Measurements from ENCODE around the gene WARS2. TPM values are rescaled to one million over a fixed set of nuclear protein-coding genes. Genes with fewer than 3 reads are reported as not detected.

The WARS2 gene
- total RNA-seq, 1 experiment from 2014 or later = 10.5 TPM

DNA sequence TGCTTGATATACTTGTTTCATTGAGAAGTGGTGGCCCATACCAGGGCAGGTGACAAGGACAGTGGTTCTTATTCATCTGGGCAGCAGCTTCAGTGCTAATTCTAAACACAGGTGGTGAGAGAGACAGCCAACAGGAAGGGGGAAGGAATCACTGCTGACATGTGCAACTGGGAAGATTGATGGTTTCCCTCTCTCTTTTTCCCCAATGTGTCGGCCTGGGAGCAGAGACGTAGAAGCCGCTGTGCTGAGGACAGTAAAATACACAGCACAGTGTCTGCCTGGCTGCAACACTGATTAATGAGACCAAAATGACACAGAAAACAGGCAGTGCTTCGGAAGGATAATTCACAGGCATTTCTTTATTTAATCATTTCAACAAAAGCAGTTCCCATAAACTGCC lies 48.8 kb downstream of the WARS2 start:
- no TSS peak for BruUV-seq (replicated peaks)
- intact Hi-C loops (cut with micrococcal nuclease) = no loop called here
- TF ChIP-seq ZNF274 (IDR thresholded peaks at IDR 0.05; ENCODE audit: low read depth, low read length) (no peak), CEBPB (IDR thresholded peaks at IDR 0.05; ENCODE audit: low read depth) (no peak), YY1 (IDR thresholded peaks at IDR 0.05; ENCODE audit: extremely low read depth, insufficient replicate concordance, low read depth, low read length) (no peak), EGR1 (IDR thresholded peaks at IDR 0.05; ENCODE audit: low read depth) (no peak), RAD21 (IDR thresholded peaks at IDR 0.05; ENCODE audit: low read depth) (no peak), SIN3A (IDR thresholded peaks at IDR 0.05; ENCODE audit: low read depth) (no peak), EZH2 (IDR thresholded peaks at IDR 0.05) (no peak), FOSL1 (IDR thresholded peaks at IDR 0.05; ENCODE audit: low read depth) (no peak), ZFX (IDR thresholded peaks at IDR 0.05) (no peak), POLR2A (IDR thresholded peaks at IDR 0.05; ENCODE audit: borderline replicate concordance, extremely low read depth, insufficient read depth, insufficient read length) (no peak), ELF1 (IDR thresholded peaks at IDR 0.05; ENCODE audit: borderline replicate concordance, low read depth) (no peak), EZH2phosphoT487 (IDR thresholded peaks at IDR 0.05; ENCODE audit: borderline replicate concordance) (no peak), JUND (IDR thresholded peaks at IDR 0.05) (no peak), SP1 (IDR thresholded peaks at IDR 0.05; ENCODE audit: low read depth) (no peak), POLR2AphosphoS5 (IDR thresholded peaks at IDR 0.05; ENCODE audit: low read depth, low read length) (no peak)
- TF ChIP-seq, protein P1, sequence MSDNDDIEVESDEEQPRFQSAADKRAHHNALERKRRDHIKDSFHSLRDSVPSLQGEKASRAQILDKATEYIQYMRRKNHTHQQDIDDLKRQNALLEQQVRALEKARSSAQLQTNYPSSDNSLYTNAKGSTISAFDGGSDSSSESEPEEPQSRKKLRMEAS (IDR thresholded peaks at IDR 0.05) = no peak
- TF ChIP-seq, protein P2, sequence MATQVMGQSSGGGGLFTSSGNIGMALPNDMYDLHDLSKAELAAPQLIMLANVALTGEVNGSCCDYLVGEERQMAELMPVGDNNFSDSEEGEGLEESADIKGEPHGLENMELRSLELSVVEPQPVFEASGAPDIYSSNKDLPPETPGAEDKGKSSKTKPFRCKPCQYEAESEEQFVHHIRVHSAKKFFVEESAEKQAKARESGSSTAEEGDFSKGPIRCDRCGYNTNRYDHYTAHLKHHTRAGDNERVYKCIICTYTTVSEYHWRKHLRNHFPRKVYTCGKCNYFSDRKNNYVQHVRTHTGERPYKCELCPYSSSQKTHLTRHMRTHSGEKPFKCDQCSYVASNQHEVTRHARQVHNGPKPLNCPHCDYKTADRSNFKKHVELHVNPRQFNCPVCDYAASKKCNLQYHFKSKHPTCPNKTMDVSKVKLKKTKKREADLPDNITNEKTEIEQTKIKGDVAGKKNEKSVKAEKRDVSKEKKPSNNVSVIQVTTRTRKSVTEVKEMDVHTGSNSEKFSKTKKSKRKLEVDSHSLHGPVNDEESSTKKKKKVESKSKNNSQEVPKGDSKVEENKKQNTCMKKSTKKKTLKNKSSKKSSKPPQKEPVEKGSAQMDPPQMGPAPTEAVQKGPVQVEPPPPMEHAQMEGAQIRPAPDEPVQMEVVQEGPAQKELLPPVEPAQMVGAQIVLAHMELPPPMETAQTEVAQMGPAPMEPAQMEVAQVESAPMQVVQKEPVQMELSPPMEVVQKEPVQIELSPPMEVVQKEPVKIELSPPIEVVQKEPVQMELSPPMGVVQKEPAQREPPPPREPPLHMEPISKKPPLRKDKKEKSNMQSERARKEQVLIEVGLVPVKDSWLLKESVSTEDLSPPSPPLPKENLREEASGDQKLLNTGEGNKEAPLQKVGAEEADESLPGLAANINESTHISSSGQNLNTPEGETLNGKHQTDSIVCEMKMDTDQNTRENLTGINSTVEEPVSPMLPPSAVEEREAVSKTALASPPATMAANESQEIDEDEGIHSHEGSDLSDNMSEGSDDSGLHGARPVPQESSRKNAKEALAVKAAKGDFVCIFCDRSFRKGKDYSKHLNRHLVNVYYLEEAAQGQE (IDR thresholded peaks at IDR 0.05; ENCODE audit: low read depth) = no peak
- TF ChIP-seq, protein P3, sequence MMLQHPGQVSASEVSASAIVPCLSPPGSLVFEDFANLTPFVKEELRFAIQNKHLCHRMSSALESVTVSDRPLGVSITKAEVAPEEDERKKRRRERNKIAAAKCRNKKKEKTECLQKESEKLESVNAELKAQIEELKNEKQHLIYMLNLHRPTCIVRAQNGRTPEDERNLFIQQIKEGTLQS (IDR thresholded peaks at IDR 0.05) = no peak
- TF ChIP-seq, protein P4, sequence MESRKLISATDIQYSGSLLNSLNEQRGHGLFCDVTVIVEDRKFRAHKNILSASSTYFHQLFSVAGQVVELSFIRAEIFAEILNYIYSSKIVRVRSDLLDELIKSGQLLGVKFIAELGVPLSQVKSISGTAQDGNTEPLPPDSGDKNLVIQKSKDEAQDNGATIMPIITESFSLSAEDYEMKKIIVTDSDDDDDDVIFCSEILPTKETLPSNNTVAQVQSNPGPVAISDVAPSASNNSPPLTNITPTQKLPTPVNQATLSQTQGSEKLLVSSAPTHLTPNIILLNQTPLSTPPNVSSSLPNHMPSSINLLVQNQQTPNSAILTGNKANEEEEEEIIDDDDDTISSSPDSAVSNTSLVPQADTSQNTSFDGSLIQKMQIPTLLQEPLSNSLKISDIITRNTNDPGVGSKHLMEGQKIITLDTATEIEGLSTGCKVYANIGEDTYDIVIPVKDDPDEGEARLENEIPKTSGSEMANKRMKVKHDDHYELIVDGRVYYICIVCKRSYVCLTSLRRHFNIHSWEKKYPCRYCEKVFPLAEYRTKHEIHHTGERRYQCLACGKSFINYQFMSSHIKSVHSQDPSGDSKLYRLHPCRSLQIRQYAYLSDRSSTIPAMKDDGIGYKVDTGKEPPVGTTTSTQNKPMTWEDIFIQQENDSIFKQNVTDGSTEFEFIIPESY (IDR thresholded peaks at IDR 0.05; ENCODE audit: extremely low read depth, insufficient replicate concordance, low read length) = no peak
- TF ChIP-seq, protein P5, sequence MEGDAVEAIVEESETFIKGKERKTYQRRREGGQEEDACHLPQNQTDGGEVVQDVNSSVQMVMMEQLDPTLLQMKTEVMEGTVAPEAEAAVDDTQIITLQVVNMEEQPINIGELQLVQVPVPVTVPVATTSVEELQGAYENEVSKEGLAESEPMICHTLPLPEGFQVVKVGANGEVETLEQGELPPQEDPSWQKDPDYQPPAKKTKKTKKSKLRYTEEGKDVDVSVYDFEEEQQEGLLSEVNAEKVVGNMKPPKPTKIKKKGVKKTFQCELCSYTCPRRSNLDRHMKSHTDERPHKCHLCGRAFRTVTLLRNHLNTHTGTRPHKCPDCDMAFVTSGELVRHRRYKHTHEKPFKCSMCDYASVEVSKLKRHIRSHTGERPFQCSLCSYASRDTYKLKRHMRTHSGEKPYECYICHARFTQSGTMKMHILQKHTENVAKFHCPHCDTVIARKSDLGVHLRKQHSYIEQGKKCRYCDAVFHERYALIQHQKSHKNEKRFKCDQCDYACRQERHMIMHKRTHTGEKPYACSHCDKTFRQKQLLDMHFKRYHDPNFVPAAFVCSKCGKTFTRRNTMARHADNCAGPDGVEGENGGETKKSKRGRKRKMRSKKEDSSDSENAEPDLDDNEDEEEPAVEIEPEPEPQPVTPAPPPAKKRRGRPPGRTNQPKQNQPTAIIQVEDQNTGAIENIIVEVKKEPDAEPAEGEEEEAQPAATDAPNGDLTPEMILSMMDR (IDR thresholded peaks at IDR 0.05 in 2 of 3, conservative IDR thresholded peaks at IDR 0.05 in 1 of 3; ENCODE audit: borderline replicate concordance in 1 of 3, insufficient read depth in 1 of 3, low read depth in 2 of 3, low read length in 2 of 3) = no peak

More for the DNA sequence above, 48.8 kb downstream of the WARS2 start:
- H3K27me3 ChIP-seq (ENCODE audit: insufficient read depth, low read length) = no peaks in the 10 kb centered on the region
- H3K4me3 ChIP-seq (replicated peaks in 1 of 2; ENCODE audit: low read depth in 1 of 2, low read length in 2 of 2) = no peak overlapping the region
- H4K20me1 ChIP-seq (ENCODE audit: insufficient read depth) = no peaks in the 10 kb centered on the region
- DNase-seq (ENCODE audit: low read depth, low spot score) (no peak), ATAC-seq (no peak)
- POLR2A ChIA-PET = no interaction called here
- H3K9me3 ChIP-seq (ENCODE audit: control insufficient read depth in 1 of 2, insufficient read depth in 1 of 2, low read depth in 1 of 2, low read length in 2 of 2) = no peaks in the 10 kb centered on the region
- no peaks in the 10 kb centered on the region for H3K4me1 ChIP-seq (ENCODE audit: control insufficient read depth in 1 of 2, insufficient read depth in 2 of 2, low read length in 2 of 2)
- no peak overlapping the region for H3K27ac ChIP-seq (ENCODE audit: low read depth, low read length)
- CTCF ChIA-PET = no interaction called here
- H2AFZ ChIP-seq (ENCODE audit: low read depth, low read length, poor library complexity, severe bottlenecking) = no peak overlapping the region
- RAD21 ChIA-PET (ENCODE audit: low non-redundant PET in 1 of 2, low total read pairs in 2 of 2, uncharacterized antibody in 2 of 2, unreplicated experiment in 2 of 2) = no interaction called here
- no peaks in the 10 kb centered on the region for H3K79me2 ChIP-seq (ENCODE audit: insufficient read depth, low read length)
- no peak overlapping the region for H3K9ac ChIP-seq (ENCODE audit: low read length)
- H3K36me3 ChIP-seq (ENCODE audit: control insufficient read depth in 1 of 2, insufficient read depth in 2 of 2, low read length in 2 of 2) = no peaks in the 10 kb centered on the region
- H3K9me2 ChIP-seq (ENCODE audit: insufficient read depth) = no peaks in the 10 kb centered on the region
- no peak overlapping the region for H3K4me2 ChIP-seq (ENCODE audit: low read length)
